ENCODE data around the gene SNTB2. TPM values are rescaled to one million over a fixed set of nuclear protein-coding genes. Genes with fewer than 3 reads are reported as not detected.

The SNTB2 gene
- total RNA-seq, 1 donor from 2014 or later, result 44.6 TPM

DNA sequence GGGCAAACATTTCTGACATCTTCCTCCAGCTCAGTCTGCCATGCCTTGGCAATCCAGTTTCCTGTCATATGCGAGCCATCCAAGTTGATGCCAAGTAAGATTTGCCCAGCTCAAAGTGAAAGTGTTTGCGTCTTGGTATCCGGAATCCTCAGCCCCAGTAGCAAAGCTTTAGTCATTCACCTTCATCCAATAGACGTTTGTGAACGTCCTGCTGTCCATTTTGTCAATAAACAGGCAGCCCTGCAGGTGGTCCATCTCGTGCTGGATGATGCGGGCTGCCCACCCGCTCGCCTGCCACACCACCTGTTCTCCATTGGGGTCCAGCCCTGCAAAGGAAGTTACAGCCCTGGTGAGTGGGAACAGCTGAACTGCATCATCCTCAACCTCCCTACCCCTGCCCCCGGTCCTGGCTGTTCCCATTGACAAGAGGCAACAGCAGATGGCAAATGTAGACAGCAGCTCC lies 141.9 kb downstream of the SNTB2 start:
- peaks cover 32% of the 10 kb centered on the region for H3K4me1 ChIP-seq
- intact Hi-C loops (cut with DNase I), result no loop called here
- DNase-seq (no peak), ATAC-seq (no peak)
- H3K9me3 ChIP-seq, result no peaks in the 10 kb centered on the region
- peaks cover 68% of the 10 kb centered on the region for H3K36me3 ChIP-seq
- no peaks in the 10 kb centered on the region for H3K27me3 ChIP-seq
- no peak overlapping the region for H3K27ac ChIP-seq
- TF ChIP-seq, protein P1, sequence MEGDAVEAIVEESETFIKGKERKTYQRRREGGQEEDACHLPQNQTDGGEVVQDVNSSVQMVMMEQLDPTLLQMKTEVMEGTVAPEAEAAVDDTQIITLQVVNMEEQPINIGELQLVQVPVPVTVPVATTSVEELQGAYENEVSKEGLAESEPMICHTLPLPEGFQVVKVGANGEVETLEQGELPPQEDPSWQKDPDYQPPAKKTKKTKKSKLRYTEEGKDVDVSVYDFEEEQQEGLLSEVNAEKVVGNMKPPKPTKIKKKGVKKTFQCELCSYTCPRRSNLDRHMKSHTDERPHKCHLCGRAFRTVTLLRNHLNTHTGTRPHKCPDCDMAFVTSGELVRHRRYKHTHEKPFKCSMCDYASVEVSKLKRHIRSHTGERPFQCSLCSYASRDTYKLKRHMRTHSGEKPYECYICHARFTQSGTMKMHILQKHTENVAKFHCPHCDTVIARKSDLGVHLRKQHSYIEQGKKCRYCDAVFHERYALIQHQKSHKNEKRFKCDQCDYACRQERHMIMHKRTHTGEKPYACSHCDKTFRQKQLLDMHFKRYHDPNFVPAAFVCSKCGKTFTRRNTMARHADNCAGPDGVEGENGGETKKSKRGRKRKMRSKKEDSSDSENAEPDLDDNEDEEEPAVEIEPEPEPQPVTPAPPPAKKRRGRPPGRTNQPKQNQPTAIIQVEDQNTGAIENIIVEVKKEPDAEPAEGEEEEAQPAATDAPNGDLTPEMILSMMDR (IDR thresholded peaks at IDR 0.05), result no peak
- peak overlapping the region; percentile 85 for H3K4me3 ChIP-seq

GRCh38 chr16:69329369-69330285 lies 142.7 kb downstream of the SNTB2 start:
- TF ChIP-seq, protein P1 (IDR thresholded peaks at IDR 0.05), result no peak
- H3K27ac ChIP-seq, result peak overlapping the region; percentile 91
- H3K36me3 ChIP-seq, result peaks cover 68% of the 10 kb centered on the region
- intact Hi-C loops (cut with DNase I), result no loop called here
- peak; percentile 75 for DNase-seq
- peak; percentile 56 for ATAC-seq
- no peaks in the 10 kb centered on the region for H3K27me3 ChIP-seq
- H3K4me1 ChIP-seq, result peaks cover 27% of the 10 kb centered on the region
- H3K4me3 ChIP-seq, result peak overlapping the region; percentile 85
- no peaks in the 10 kb centered on the region for H3K9me3 ChIP-seq

DNA sequence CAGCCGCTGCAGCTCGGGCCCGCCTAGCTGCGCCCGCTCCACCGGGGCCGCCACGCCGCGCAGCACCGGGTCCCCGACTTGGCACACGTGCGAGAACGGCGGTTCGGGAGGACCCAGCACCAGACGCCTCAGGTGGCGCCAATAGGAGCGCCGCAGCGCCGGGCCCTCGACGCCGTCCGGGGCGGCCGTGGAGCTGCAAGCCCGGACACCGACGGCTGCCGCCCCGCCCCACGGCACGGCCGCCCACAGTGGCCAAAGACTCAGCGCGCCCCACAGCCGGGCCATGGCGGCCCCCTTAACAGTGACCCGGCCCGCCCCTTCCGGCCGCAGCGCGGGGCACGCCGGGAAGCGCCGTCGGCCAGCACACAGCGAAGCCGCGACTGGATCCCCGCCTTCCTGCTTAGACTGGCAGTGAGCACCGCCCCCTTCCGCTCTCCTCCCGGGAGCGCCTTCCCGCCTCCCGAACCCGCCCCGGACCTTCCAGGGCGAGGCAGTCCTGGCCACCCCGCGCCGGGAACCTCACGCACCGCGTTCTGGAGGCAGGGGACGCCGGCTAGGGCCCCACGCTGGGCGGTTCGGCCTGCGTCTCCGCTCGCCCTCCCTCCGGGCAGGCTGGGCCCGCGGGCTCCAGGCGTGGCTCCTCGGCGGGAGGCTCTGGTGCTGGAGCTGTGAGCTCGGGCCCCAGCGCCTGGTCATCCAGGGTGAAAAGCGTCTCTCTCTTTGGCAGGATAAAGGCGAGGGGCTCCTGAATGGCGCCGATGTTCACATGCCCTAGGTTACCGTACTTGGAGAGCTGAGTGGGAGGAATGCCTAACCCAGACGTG lies 143.5 kb downstream of the SNTB2 start, which contains the start of gene PDF:
Gene PDF (minus strand): TSS at position 303 of the 824 bp plus-strand sequence. CDS start 18 bp downstream, at position 285.
- peak; percentile 98 for ATAC-seq
- intact Hi-C loops (cut with DNase I), result no loop called here

DNA sequence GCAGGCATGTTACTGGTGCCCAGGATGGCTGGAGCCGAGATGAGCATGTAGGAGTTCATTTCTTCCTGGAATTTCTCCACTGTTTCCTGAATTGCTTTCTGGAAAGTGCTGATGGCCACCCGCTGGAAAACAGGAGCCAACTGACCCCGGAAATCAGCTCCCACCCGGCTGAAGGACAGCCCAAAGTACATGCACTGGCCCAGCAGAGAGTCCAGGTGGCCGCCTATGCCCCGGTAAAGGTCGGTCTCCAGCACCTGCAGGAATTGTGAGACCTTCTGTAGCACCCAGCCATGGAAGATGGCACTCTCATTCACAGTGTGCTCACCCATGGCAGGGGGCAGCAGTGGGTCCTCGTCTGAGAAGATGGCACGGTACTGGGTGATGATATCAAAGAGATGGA lies 147.7 kb downstream of the SNTB2 start:
- Histone ChIP-seq H3K27ac (no peak overlapping the region), H3K27me3 (no peaks in the 10 kb centered on the region), H3K9me3 (no peaks in the 10 kb centered on the region), H3K4me1 (peaks cover 16% of the 10 kb centered on the region), H3K36me3 (peaks cover 52% of the 10 kb centered on the region), H3K4me3 (no peak overlapping the region)
- ATAC-seq (no peak), DNase-seq (peak; percentile 40)
- TF ChIP-seq, protein P1 (IDR thresholded peaks at IDR 0.05), result no peak
- intact Hi-C loops (cut with DNase I), result no loop called here

More for the DNA sequence above, 143.5 kb downstream of the SNTB2 start, which contains the start of gene PDF:
- Histone ChIP-seq H3K4me1 (peaks cover 27% of the 10 kb centered on the region), H3K36me3 (peaks cover 70% of the 10 kb centered on the region), H3K27me3 (no peaks in the 10 kb centered on the region), H3K9me3 (no peaks in the 10 kb centered on the region), H3K4me3 (peak within 1 kb of the TSS; percentile 85), H3K27ac (peak within 1 kb of the TSS; percentile 91)
- DNase-seq, result peak; percentile 97
- TF ChIP-seq, protein P1 (IDR thresholded peaks at IDR 0.05), result no peak

DNA sequence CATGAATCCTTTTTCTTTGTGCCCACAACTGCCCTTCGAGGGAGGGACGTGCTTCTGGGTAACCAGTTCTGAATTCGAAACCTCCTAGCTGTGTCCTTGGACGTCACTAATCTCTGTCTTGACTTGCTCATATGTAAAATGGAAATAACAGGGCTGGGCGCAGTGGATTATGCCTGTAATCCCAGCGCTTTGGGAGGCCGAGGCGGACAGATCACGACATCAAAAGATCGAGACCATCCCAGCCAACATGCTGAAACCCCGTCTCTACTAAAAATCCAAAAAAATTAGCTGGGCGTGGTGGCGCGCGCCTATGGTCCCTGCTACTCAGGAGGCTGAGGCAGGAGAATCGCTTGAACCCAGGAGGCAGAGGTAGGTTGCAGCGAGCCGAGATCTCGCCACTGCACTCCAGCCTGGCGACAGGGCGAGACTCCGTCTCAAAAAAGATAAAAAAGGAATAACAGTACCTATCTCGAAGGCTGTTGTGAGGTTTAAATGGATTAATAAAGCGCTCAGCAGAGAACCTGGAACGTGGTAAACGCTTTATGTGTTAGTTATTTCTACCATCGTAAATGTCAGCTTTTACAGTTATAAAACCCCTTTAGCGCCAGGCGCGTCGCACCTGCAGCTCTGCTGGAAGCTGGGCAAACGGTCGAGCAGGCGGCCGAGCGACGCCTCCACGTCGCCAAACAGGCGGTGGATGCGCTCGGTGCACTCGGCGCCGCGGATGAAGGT lies 151.8 kb downstream of the SNTB2 start:
- TF ChIP-seq, protein P1 (IDR thresholded peaks at IDR 0.05), result no peak
- Histone ChIP-seq H3K36me3 (peaks cover 61% of the 10 kb centered on the region), H3K4me1 (peaks cover 26% of the 10 kb centered on the region), H3K9me3 (no peaks in the 10 kb centered on the region), H3K27me3 (no peaks in the 10 kb centered on the region), H3K4me3 (peak overlapping the region; percentile 86), H3K27ac (peak overlapping the region; percentile 85)
- DNase-seq, result no peak
- intact Hi-C loops (cut with DNase I), result no loop called here
- no peak for ATAC-seq

All from upper lobe of right lung (tissue), 1 donor.